DMS 273 (cell line): ENCODE data around the gene F2RL2.

ENCODE experiments used
- DNase-seq: peaks from one replicate; lab custom pipeline; 2025; ENCODE audit not compliant: unreplicated experiment; lab: John Stamatoyannopoulos, UW

F2RL2 gene

GRCh38 chr5:76585783-76586217, 37.4 kb downstream of the F2RL2 start:
- no peak for DNase-seq

- DNase-seq, result peak; percentile 15
Measured at GRCh38 chr5:76583163-76584047, 39.8 kb downstream of the F2RL2 start.

- DNase-seq, result no peak
Measured at GRCh38 chr5:76582230-76583162, 40.7 kb downstream of the F2RL2 start.

- DNase-seq, result no peak
Measured at GRCh38 chr5:76580981-76581380, 42.2 kb downstream of the F2RL2 start.

GRCh38 chr5:76579166-76579937, 43.9 kb downstream of the F2RL2 start:
- no peak for DNase-seq

GRCh38 chr5:76576996-76577395, 46.2 kb downstream of the F2RL2 start:
- DNase-seq, result no peak

- no peak for DNase-seq
Measured at GRCh38 chr5:76576450-76576849, 46.8 kb downstream of the F2RL2 start.

- no peak for DNase-seq
Measured at GRCh38 chr5:76571559-76571958, 51.6 kb downstream of the F2RL2 start.

- no peak for DNase-seq
Measured at GRCh38 chr5:76570153-76570552, 53.0 kb downstream of the F2RL2 start.
